HG02763 (cell line): ENCODE results near the gene RCAN3.
"Not testable (repeated sequence)": the region's sequence is repeated elsewhere in the genome, so short reads cannot be mapped to it uniquely, and the experiment has no call there.

Experiments used
- ATAC-seq: cut with Tn5 transposase; IDR thresholded peaks from one replicate; pipeline ENCODE4 v1.9.1; 2021; ENCODE audit warnings: mild to moderate bottlenecking, moderate library complexity; ENCODE audit not compliant: unreplicated experiment

The RCAN3 gene

GRCh38 chr1:24484199-24484598 is 18.4 kb upstream of the RCAN3 start:
- no peak for ATAC-seq

DNA sequence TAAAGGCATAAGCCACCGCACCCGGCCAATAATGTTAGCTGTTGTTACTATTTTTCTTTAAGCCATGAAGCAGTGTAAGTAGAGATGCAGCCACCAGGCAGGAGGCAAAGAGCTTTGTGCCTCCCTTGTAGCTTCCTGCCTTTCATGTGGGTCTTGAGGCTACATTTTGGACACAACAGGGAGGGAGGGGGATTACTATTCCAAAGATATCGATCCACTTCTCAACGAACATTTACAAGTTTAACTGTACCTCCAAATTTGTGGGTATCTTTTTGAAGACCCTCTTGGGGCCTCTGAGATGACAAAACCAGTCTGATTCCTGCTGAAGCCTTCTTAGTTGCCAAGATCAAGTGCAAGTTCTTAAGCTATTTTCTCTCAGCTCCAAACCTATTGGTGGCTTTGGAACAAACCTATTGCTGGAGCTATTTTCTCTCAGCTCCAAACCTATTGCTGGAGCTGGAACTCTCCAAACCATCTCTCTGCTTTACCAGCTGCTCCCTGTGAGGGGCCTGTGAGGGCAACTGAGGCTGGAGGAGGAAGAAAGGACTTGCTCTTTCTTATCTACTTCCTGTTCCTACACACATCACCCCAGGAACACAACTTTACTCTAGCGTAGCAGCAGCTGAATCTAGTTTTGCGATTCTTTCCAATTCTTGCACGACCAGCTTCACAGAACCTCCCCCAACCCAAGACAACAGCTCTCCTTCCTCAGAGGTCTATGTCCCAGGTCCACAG is 16.1 kb upstream of the RCAN3 start:
- no peak for ATAC-seq

DNA sequence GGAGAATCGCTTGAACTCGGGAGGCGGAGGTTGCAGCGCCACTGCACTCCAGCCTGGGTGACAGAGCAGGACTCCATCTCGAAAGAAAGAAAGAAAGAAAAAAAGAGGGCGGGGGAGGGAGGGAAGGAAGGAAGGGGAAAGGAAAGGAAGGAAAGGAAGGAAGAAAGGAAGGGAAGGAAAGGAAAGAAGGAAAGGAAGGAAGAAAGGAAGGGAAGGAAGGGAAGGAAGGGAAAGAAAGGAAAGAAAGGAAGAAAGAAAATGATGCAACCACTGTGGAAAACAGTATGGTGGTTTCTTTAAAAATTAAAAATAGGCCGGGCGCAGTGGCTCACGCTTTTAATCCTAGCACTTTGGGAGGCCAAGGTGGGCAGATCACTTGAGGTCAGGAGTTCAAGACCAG is 15.2 kb upstream of the RCAN3 start:
- no peak for ATAC-seq

GRCh38 chr1:24488159-24488558 is 14.5 kb upstream of the RCAN3 start:
- ATAC-seq: not testable (repeated sequence)

GRCh38 chr1:24489674-24490073 is 13.0 kb upstream of the RCAN3 start:
- no peak for ATAC-seq

GRCh38 chr1:24490101-24490781 is 12.4 kb upstream of the RCAN3 start:
- ATAC-seq: no peak

GRCh38 chr1:24491577-24492360 is 10.9 kb upstream of the RCAN3 start:
- ATAC-seq: no peak

GRCh38 chr1:24492935-24493334 is 9.7 kb upstream of the RCAN3 start:
- ATAC-seq: not testable (repeated sequence)

GRCh38 chr1:24493785-24494184 is 8.9 kb upstream of the RCAN3 start:
- no peak for ATAC-seq

- ATAC-seq: no peak
Measured at GRCh38 chr1:24498589-24498988, 4.0 kb upstream of the RCAN3 start.

GRCh38 chr1:24500448-24501048 is 2.1 kb upstream of the RCAN3 start:
- ATAC-seq: no peak

- no peak for ATAC-seq
Measured at GRCh38 chr1:24501371-24502064, 1.1 kb upstream of the RCAN3 start.

GRCh38 chr1:24502065-24502708 is 449 bp upstream of the RCAN3 start:
- ATAC-seq: no peak

GRCh38 chr1:24503059-24503751 is 569 bp downstream of the RCAN3 start:
- no peak for ATAC-seq

DNA sequence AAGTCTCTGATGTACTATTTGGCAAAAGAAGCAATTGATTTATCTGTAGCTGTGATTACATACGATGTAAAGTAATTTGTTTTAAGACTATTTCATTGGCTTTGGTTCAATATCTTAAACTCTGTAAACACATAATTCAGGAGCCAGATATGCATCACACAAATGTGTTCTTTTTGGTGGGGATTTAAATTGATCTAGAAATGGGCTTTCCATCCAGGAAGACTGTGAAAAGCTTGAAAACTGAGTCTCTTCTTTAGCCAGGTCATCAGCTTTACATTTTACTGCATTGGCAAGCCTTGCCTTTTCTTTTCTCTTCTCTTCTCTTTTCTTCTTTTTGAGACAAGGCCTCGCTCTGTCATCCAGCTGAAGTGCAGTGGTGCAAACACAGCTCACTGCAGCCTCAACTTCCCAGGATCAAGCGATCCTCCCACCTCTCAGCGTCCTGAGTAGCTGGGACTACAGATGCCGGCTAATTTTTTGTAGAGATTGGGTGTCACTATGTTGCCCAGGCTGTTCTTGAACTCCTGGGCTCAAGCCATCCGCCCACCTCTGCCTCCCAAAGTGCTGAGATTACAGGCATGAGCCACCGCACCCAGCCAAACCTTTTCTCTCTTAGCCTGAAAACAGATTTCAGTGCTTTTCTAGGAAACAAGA is 1.4 kb downstream of the RCAN3 start:
- ATAC-seq: no peak

GRCh38 chr1:24504560-24504959 is 1.9 kb downstream of the RCAN3 start:
- no peak for ATAC-seq

DNA sequence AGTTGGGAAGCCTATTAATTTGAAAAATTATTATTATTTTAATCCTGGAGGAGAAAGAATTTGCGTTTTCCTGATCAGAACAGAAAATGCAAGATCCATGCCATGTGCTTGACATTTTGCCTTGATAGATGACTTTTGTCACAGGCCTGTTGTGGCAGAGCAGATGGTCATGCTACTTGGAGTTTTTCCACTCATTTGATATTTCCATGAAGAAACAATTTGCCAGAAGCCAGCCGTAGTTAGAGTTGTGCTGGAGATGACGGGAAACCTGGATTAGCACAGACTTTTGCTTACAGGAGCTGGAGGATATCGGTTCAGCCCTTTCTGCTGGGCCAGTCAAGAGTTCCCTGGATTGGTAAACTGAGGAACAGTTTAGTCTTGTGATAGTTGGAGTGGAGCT is 3.2 kb downstream of the RCAN3 start:
- no peak for ATAC-seq

DNA sequence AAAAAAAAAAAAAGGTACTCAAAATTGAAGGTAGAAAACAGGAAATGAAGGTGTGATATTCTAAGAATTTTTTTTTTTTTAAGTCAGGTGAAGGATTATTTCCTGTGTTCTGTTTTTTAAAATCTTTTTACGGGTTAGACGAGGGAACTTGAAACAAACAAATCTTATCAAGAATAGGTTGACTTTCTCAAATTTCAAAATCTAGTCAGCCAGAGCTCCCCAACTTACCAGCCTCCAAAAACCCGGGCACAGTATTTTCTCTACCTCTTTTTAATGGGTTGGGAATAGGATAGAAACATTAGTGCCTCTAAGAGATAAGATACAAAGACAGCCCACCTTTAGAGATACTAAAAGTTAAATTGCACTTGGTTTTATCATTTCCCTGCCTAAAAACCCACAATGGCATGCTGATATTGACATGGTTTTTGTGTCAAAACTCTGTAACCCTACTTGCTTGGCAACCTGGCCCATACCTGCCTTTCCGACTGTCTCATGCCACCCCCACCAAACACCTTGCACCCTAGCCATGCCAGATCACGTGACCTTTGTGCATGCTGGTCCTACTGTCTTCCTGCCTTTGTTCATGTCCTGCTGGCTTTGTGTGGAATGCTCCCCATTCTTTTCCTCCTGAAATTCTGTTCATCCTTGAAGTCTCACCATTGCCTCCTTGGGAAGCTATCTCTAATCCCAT is 4.2 kb downstream of the RCAN3 start:
- no peak for ATAC-seq

DNA sequence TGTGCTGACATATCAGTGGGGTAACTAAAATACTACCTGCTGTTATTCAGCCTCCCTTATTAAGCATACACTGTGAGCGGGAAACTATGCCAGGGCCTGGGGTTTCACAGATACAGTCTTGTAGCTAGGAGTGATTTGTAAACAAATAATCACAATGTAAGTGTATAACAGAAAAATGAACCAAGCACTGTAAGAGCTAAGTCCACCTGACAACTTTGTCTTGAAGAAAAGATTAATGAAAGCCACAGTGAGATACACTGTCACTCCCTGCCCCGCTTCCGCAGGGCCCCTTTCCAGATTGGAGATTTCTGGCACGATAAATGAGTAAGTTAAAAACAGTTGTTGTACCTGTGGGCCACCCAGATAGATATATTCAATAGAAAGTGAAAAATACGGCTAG is 4.8 kb downstream of the RCAN3 start:
- no peak for ATAC-seq
